Measurements from ENCODE around the gene NUDT19.
"Not testable (repeated sequence)": the region's sequence is repeated elsewhere in the genome, so short reads cannot be mapped to it uniquely, and the experiment has no call there.

Gene NUDT19

GRCh38 chr19:32717496-32717895 lies 25.9 kb downstream of the NUDT19 start:
- no peak for DNase-seq

DNA sequence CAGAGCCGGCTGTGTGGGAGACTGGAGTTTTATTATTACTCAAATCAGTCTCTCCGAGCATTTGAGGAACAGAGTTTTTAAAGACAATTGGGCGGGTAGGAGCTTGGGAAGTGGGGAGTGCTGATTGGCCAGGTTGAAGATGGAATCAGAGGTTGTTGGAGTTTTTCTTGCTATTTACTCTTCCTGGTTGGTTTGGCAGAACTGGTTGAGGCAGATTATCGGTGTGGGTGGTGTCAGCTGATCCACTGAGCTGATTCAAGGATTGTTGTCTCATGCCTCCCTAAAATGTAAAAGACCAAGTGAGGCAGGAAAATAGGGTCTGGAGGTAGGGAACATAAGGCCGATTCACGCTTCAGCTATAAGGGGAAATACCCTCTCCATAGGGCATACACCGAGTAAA lies 26.7 kb downstream of the NUDT19 start:
- no peak for DNase-seq

- DNase-seq = no peak
Measured at GRCh38 chr19:32719611-32720059, 28.0 kb downstream of the NUDT19 start, which contains the start of gene TDRD12. TDRD12 (plus strand) TSS chr19:32719767; CDS start chr19:32720073, 306 bp downstream.

DNA sequence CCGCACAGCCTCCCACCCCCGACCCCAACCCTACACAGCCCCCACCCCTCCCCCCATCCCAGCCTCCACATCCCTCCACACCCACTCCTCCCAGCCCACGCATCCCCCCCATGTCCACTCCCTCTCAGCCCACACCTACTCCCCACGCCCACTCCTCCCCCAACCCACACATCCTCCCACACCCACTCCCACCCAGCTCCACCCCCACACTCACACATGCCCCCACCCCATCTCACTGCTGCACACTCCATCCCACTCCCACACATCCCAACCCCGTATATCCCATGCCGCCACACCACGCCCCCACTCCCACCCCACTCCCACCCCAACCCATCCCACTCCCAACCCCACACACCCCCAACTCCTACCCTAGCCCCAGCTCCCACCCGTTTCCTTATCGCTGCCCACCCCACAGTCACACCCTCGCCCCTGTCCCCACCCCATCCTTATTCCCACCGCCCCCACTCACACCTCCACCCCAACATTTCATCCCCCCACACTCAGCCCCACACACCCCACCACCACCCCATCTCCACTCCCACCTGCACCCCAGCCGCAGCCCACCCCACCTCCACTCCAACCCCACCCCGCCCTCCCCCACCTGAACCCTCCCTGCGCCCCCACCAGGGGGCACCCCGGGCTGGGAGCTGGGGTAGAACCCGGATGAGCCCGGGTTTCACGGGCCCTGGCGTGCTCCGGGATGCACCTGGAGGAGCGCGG lies 28.8 kb downstream of the NUDT19 start:
- DNase-seq = no peak

DNA sequence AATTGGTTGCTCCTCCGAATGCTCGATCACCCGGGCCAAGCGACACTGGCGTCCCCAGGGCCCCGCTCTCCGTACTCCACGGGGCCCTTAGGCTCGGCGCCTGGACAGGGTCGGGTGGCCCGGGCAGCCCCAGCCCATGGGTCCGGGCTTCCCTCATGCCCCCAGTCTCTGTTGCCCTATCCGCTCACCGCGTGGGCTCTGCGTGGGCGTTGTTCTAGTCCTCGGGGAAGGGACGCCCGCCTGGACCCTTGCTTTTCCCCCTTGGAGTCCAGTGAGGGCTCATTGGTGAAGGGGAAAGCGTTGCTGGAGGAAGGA lies 29.3 kb downstream of the NUDT19 start:
- no peak for DNase-seq

- no peak for DNase-seq
Measured at GRCh38 chr19:32735936-32736335, 44.3 kb downstream of the NUDT19 start.

DNA sequence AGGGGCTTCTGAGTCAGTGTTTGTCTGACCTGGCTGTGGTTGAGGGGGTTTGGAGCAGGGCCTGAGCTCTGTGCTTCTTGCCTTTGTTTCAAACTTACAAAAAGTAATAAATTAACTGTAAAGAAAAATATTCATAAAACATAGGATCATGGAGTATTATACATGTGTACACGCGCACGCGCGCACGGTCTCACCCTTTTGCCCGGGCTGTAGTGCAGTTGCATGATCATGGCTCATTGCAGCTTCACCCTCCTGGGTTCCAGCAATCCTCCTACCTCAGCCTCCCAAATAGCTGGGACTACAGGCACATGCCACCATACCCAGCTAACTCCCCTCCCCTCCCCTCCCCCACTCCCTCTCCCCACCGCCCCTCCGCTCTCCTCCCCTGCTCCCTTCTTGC lies 51.4 kb downstream of the NUDT19 start:
- DNase-seq = no peak

GRCh38 chr19:32743447-32743846 lies 51.8 kb downstream of the NUDT19 start:
- no peak for DNase-seq

- DNase-seq = no peak
Measured at GRCh38 chr19:32744555-32745325, 53.1 kb downstream of the NUDT19 start.

GRCh38 chr19:32745594-32746251 lies 54.1 kb downstream of the NUDT19 start:
- not testable (repeated sequence) for DNase-seq

GRCh38 chr19:32746631-32747196 lies 55.1 kb downstream of the NUDT19 start:
- DNase-seq = not testable (repeated sequence)

DNA sequence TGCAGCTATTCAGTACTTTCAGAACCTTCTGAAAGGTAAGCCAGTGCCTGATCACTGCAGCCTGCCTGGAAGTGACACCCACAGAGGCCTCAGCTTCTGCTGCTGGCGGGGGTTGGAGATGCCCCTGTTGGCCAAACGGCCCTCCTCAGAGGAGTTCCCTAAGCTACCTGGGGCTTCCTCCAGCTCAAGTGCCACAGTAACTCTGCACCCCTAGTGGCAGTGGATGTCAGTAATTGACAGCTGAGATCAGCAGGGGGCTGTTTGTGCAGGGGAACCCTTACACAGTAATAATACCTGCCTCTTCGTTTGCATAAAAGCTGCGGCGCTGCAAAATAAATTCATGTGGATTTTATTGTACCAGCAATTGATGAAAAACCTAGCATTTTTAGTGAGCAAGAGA lies 56.9 kb downstream of the NUDT19 start:
- DNase-seq = no peak

- DNase-seq = no peak
Measured at GRCh38 chr19:32748948-32749347, 57.3 kb downstream of the NUDT19 start.

- no peak for DNase-seq
Measured at GRCh38 chr19:32749361-32749760, 57.7 kb downstream of the NUDT19 start.

DNA sequence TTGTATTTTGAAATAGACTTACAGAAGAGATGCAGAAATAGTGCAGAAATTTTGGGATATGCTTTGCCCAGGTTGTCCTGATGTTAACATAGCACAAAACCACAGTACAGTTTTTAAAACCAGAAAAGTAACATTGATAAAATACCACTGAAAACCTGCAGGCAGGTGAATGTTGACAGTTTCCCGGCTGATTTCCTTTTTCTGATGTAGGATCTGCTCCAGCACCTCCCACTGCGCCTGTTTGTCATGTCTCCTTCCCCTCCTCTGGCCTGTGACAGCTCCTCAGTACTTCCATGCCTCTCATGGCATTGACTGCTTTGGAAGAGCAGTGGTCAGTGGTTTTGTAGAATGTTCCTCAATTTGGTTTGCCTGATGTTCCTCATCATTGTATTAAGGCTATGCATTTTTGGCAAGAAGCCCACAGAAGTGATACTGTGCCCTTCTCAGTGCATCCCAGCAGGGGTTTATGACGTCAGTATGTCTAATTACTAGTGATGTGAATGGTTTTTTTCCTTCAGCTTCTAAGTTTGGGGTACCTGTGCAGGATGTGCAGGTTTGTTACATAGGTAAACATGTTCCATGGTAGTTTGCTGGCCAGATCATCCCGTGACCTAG lies 58.9 kb downstream of the NUDT19 start:
- DNase-seq = no peak

DNA sequence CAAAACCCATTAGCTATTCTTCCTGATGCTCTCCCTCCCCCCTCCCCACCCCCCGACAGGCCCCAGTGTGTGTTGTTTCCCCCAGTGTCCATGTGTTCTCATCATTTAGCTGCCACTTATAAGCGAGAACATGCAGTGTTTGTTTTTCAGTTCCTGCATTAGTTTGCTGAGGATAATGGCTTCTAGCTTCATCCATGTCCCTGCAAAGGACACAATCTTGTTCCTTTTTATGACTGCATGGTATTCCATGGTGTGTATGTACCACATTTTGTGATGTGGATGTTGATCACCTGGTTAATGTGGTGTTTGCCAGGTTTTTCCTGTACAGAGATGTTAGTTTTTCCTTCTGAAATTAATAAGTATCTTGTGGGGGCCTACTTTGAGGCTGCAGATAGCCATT lies 59.4 kb downstream of the NUDT19 start:
- DNase-seq = no peak

GRCh38 chr19:32757189-32757588 lies 65.6 kb downstream of the NUDT19 start:
- DNase-seq = no peak

Measured in NCI-H1930 (cell line).